ENCODE data around the gene B3GLCT.

DNA sequence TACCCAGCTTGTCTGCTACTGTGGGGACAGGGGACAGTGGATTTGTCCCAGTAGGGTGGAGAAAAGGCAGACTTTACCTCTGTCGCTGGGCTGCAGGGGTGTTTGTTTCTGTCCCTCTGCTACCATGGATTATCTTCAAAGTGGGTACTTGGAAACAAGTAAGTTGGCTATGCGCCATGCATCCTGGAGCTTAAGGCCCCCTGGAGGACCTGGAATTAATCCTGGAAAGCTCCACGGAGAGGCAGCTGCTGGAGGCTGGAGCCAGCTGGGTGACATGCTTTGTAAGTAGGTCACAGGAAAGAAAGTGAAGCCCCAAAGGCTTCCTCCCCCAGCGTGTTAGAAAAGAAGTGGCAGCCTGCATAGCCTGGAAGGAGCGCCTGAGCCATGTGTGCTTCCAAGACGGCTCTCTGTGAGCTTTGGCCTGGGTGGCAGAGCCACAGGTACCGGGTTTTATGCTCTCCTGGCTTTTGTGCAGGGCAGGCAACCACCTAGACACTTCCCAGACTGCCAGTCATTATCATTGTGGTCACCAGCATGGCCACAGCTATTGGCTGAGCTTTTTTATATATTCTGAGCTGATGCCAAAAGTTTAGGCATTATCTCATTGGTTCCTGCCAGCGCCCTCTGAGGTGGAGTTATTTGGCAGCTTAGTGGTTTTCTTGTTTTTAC, 9.5 kb downstream of the B3GLCT start:
- TF ChIP-seq MAZ (IDR thresholded peaks at IDR 0.05; ENCODE audit: borderline replicate concordance, low read depth, low read length) (no peak), MAZ (CRISPR knock-in tag; IDR thresholded peaks at IDR 0.05; ENCODE audit: low read depth) (no peak), ESRRA (CRISPR knock-in tag; IDR thresholded peaks at IDR 0.05; ENCODE audit: low read depth) (no peak), POLR2A (IDR thresholded peaks at IDR 0.05; ENCODE audit: insufficient read depth in 1 of 2, low read depth in 2 of 2, low read length in 2 of 2) (no peak), NCOA2 (CRISPR knock-in tag; IDR thresholded peaks at IDR 0.05) (no peak), TBX2 (CRISPR knock-in tag; IDR thresholded peaks at IDR 0.05; ENCODE audit: borderline replicate concordance) (no peak)
